Colonic mucosa (tissue), 4 donors: Measurements from ENCODE around the gene CDKAL1. TPM values are rescaled to one million over a fixed set of nuclear protein-coding genes. Genes with fewer than 3 reads are reported as not detected.

Experiments
- DNase-seq: peaks from one replicate; pipeline ENCODE4 v3.0.0-alpha.2; 2020
- H3K27ac ChIP-seq: fragments of 200-600 bp; one replicate; pipeline ENCODE4 v1.8.0; 2021
- H3K27me3 ChIP-seq: fragments of 200-600 bp; one replicate; pipeline ENCODE4 v1.8.0; 2021
- H3K36me3 ChIP-seq: fragments of 200-600 bp; one replicate; pipeline ENCODE4 v1.8.0; 2021
- H3K4me1 ChIP-seq: fragments of 200-600 bp; one replicate; pipeline ENCODE4 v1.8.0; 2021; ENCODE audit warnings: mild to moderate bottlenecking
- H3K4me3 ChIP-seq: fragments of 200-600 bp; one replicate; pipeline ENCODE4 v1.8.0; 2021
- H3K9ac ChIP-seq, 2 donors: one replicate each; pipeline ENCODE4 v1.7.0; 2013; ENCODE audit warnings: control low read depth in 2 of 2, low read depth in 2 of 2, low read length in 2 of 2
- H3K9me3 ChIP-seq: fragments of 200-600 bp; one replicate; pipeline ENCODE4 v1.8.0; 2021
- intact Hi-C: fragments of 100-400 bp; cut with DNase I; formaldehyde crosslinking; loops from one replicate; pipeline ENCODE4 v1.14.1; 2022
- total RNA-seq, 2 donors: library from RNA; stranded (reverse); fragmentation: NEBNext Ultra II Directional in 1 of 2; extraction: Animal tissue kit (Norgen Biotek cat#: 25700) in 1 of 2; gene quantifications; one replicate each; pipeline ENCODE4 v1.2.1, GENCODE V29; 2021
- TF ChIP-seq, protein P1 (sequence below): fragments of 200-600 bp; IDR thresholded peaks from one replicate; pipeline ENCODE4 v1.8.0; 2022; ENCODE audit warnings: antibody characterized with exemption, mild to moderate bottlenecking
- donor health status: healthy.
- donor health status: DM: no; HTN: no; CAD: no.
- donor health status: DM: no; HTN: no; CAD: no.

Gene CDKAL1
- total RNA-seq, 2 donors from 2014 or later: 13.8 to 14.2 TPM

DNA sequence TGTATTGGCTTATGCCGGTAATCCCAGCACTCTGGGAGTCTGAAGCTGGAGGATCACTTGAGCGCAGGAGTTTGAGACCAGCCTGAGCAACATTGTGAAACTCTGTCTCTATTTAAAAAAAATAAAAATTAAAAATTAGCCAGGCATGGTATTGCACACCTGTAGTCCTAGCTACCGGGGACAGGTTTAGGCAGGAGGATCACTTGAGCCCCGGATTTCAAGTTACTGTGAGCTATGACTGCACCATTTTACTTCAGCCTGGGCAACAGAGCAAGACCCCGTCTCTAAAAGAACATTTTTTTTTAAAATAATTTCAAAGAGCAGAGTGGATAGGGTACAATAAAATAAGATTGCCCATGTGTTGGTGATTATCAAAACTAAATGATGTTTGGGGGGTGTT is 576.4 kb downstream of the CDKAL1 start:
- Histone ChIP-seq H3K9ac (no peak overlapping the region), H3K27ac (no peak overlapping the region)

DNA sequence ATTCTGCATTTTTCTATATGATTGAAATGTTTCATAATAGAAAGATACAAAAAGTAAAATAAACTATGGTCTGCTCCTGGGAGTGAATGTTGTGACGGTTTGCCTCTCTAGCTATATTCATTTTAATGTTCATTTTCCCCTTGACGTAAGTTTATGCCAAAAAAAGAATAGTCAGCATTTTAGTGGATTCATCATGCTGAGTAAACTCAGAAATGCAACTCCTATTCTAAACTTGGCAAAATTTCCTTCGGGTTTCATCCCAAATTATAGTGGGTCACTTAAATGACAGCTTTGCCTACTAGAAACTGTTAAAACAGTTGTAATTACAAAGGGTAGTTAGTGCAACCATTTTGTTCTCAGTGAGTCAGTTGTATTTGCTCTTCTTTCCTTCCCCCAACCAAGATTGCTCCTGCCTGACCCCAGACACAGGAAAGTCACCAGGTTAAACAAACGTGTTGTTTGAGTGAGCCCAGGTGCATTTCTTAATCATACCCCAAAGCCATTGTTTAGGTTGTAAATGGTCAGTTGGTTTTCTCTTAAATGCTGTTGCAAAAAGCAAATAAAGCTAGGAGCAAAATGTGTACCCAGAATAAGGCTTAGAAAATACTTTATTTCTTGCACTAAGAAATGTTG is 577.0 kb downstream of the CDKAL1 start:
- Histone ChIP-seq H3K27me3 (no peaks in the 10 kb centered on the region), H3K9me3 (no peaks in the 10 kb centered on the region), H3K4me3 (no peak overlapping the region), H3K4me1 (no peaks in the 10 kb centered on the region), H3K36me3 (no peaks in the 10 kb centered on the region), H3K9ac (no peak overlapping the region), H3K27ac (no peak overlapping the region)
- intact Hi-C loops: no loop called here
- TF ChIP-seq, protein P1, sequence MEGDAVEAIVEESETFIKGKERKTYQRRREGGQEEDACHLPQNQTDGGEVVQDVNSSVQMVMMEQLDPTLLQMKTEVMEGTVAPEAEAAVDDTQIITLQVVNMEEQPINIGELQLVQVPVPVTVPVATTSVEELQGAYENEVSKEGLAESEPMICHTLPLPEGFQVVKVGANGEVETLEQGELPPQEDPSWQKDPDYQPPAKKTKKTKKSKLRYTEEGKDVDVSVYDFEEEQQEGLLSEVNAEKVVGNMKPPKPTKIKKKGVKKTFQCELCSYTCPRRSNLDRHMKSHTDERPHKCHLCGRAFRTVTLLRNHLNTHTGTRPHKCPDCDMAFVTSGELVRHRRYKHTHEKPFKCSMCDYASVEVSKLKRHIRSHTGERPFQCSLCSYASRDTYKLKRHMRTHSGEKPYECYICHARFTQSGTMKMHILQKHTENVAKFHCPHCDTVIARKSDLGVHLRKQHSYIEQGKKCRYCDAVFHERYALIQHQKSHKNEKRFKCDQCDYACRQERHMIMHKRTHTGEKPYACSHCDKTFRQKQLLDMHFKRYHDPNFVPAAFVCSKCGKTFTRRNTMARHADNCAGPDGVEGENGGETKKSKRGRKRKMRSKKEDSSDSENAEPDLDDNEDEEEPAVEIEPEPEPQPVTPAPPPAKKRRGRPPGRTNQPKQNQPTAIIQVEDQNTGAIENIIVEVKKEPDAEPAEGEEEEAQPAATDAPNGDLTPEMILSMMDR: no peak
- no peak for DNase-seq

More for the DNA sequence above, 576.4 kb downstream of the CDKAL1 start:
- H3K36me3 ChIP-seq: no peaks in the 10 kb centered on the region
- no peak overlapping the region for H3K4me3 ChIP-seq
- intact Hi-C loops: no loop called here
- no peaks in the 10 kb centered on the region for H3K4me1 ChIP-seq
- H3K27me3 ChIP-seq: no peaks in the 10 kb centered on the region
- H3K9me3 ChIP-seq: no peaks in the 10 kb centered on the region
- DNase-seq: no peak
- TF ChIP-seq, protein P1: no peak

DNA sequence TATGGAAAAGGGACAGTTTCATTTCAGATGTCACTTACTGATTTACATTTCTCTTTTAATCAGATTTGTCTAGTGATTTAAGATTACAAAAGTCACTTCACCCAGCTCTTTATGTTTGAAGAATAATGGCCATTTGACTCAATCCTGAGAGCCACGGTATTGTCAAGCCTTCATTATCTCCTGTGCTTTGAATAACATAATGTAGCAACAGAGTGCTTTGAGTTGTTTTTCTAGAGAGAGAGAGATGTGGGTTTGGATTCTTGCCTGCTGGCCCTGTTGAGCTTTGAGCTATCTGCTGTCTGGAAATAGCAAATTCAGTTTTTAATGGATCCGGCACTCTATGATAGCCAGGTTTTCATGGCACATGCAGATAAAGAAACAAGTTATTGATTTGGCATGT is 580.9 kb downstream of the CDKAL1 start:
- Histone ChIP-seq H3K9ac (no peak overlapping the region), H3K27me3 (no peaks in the 10 kb centered on the region), H3K27ac (no peak overlapping the region), H3K4me1 (no peaks in the 10 kb centered on the region), H3K36me3 (no peaks in the 10 kb centered on the region), H3K9me3 (no peaks in the 10 kb centered on the region), H3K4me3 (no peak overlapping the region)
- intact Hi-C loops: no loop called here
- TF ChIP-seq, protein P1: no peak
- no peak for DNase-seq

DNA sequence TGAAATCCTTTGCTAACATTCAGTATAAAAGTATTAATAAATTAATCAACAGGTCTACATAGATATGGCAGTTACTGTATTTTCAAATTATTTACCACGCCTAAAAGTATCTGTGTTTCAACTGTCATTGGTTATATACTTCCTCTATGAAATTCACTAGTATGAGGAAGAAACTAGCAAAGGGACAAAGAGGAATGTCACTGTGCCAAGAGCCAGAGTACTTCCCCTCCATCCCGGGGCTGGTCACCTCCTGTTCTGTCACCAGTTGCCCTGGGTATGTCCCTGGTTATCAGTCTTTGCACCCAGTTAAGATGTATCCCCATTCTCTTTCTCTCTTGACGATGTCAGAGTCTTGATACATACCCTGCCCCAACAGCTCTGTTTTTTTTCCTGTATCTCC is 582.5 kb downstream of the CDKAL1 start:
- Histone ChIP-seq H3K9ac (no peak overlapping the region), H3K27ac (no peak overlapping the region), H3K4me3 (no peak overlapping the region), H3K4me1 (no peaks in the 10 kb centered on the region), H3K36me3 (no peaks in the 10 kb centered on the region), H3K9me3 (no peaks in the 10 kb centered on the region), H3K27me3 (no peaks in the 10 kb centered on the region)
- intact Hi-C loops: no loop called here
- DNase-seq: no peak
- TF ChIP-seq, protein P1: no peak

DNA sequence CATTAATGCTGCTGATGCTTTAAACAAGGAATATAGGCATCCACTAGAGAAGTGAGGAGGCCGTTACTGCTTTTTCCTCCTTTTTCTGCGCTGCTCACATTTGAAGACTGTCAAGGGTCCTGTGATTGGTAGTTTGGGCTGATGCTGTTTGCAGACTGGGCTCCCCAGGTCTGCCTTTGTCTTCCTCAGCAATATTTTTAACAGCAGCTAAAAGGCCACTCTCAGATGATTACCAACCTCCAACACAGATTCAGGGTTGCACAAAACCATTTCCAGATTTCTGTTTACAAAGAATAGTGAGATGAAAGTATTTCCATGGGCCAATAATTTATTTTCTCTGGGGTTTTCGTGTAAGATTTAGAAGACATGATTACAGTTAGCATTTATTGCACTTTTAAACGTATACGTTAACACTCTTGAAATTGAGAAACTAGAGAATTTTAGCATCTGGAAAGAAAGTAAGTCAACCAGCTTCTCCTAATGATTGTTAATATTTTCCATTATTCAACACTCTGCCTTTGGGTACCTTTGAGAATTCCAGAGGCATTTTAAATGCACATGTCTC is 584.0 kb downstream of the CDKAL1 start:
- Histone ChIP-seq H3K27me3 (no peaks in the 10 kb centered on the region), H3K9ac (no peak overlapping the region), H3K9me3 (no peaks in the 10 kb centered on the region), H3K27ac (no peak overlapping the region), H3K36me3 (no peaks in the 10 kb centered on the region), H3K4me1 (no peaks in the 10 kb centered on the region), H3K4me3 (no peak overlapping the region)
- intact Hi-C loops: no loop called here
- TF ChIP-seq, protein P1: no peak
- no peak for DNase-seq
